ENCODE measurements around the gene ADIPOQ. TPM values are rescaled to one million over a fixed set of nuclear protein-coding genes. Genes with fewer than 3 reads are reported as not detected.

Gene ADIPOQ
- total and polyA plus RNA-seq, 2 of the 4 experiments (the other 2 are of a cell fraction): not detected

GRCh38 chr3:186895406-186895805 lies 52.9 kb downstream of the ADIPOQ start:
- H2BK20ac ChIP-seq (ENCODE audit: low read depth, low read length): no peak overlapping the region
- ChIA-PET CTCF (no interaction called here), POLR2A (ENCODE audit: unreplicated experiment) (no interaction called here)
- no peak overlapping the region for H4K5ac ChIP-seq (ENCODE audit: low read depth, low read length)
- H3K56ac ChIP-seq (ENCODE audit: extremely low read depth, insufficient read depth, low read length): no peak overlapping the region
- in situ Hi-C loops (cut with MboI; ENCODE audit: low sequenced_read_pairs) (no loop called here), intact Hi-C loops (cut with micrococcal nuclease) (no loop called here), dilution Hi-C loops (cut with HindIII; ENCODE audit: low sequenced_read_pairs, unreplicated experiment) (no loop called here)
- H2BK15ac ChIP-seq (ENCODE audit: low read depth, low read length): no peak overlapping the region
- H3K23ac ChIP-seq (ENCODE audit: low read depth, low read length): no peak overlapping the region
- no peak overlapping the region for H2AFZ ChIP-seq (replicated peaks; ENCODE audit: low read length, poor library complexity)
- no peaks in the 10 kb centered on the region for H3K9me3 ChIP-seq (ENCODE audit: control insufficient read depth, insufficient read depth, low read length)
- H3K4me2 ChIP-seq (ENCODE audit: low read depth, low read length): no peak overlapping the region
- peaks cover 1% of the 10 kb centered on the region for H3K27me3 ChIP-seq (ENCODE audit: control insufficient read depth, insufficient read depth, low read length)
- no peaks in the 10 kb centered on the region for H3K79me1 ChIP-seq (ENCODE audit: low read depth in 1 of 2, low read length in 2 of 2)
- DNase-seq (no peak), ATAC-seq (ENCODE audit: low read depth) (no peak)
- TF ChIP-seq MAFK (IDR thresholded peaks at IDR 0.05; ENCODE audit: low read depth, low read length) (no peak), NFE2L2 (IDR thresholded peaks at IDR 0.05; ENCODE audit: low read depth, low read length) (no peak), CHD1 (IDR thresholded peaks at IDR 0.05; ENCODE audit: low read depth, low read length) (no peak), USF2 (IDR thresholded peaks at IDR 0.05; ENCODE audit: low read depth, low read length) (no peak), RFX5 (IDR thresholded peaks at IDR 0.05; ENCODE audit: low read depth, low read length) (no peak), RCOR1 (IDR thresholded peaks at IDR 0.05; ENCODE audit: insufficient replicate concordance, low read length) (no peak), MAZ (IDR thresholded peaks at IDR 0.05; ENCODE audit: borderline replicate concordance, low read depth, low read length) (no peak), MXI1 (IDR thresholded peaks at IDR 0.05; ENCODE audit: borderline replicate concordance, low read depth, low read length) (no peak)
- TF ChIP-seq, protein P1, sequence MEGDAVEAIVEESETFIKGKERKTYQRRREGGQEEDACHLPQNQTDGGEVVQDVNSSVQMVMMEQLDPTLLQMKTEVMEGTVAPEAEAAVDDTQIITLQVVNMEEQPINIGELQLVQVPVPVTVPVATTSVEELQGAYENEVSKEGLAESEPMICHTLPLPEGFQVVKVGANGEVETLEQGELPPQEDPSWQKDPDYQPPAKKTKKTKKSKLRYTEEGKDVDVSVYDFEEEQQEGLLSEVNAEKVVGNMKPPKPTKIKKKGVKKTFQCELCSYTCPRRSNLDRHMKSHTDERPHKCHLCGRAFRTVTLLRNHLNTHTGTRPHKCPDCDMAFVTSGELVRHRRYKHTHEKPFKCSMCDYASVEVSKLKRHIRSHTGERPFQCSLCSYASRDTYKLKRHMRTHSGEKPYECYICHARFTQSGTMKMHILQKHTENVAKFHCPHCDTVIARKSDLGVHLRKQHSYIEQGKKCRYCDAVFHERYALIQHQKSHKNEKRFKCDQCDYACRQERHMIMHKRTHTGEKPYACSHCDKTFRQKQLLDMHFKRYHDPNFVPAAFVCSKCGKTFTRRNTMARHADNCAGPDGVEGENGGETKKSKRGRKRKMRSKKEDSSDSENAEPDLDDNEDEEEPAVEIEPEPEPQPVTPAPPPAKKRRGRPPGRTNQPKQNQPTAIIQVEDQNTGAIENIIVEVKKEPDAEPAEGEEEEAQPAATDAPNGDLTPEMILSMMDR (conservative IDR thresholded peaks at IDR 0.05; ENCODE audit: low read depth, low read length): no peak
- no TSS peak for BruUV-seq (replicated peaks)
- H3K36me3 ChIP-seq (ENCODE audit: control insufficient read depth, insufficient read depth, low read length): no peaks in the 10 kb centered on the region
- 60% methylated on average over 1 of the region's 5 CpGs; no CpG with 5 or more reads in 1 of the 2 experiments for WGBS, 2 experiments (ENCODE audit: extremely low coverage in 2 of 2, insufficient read length in 1 of 2)
- no peaks in the 10 kb centered on the region for H3K9me1 ChIP-seq (ENCODE audit: insufficient read depth, low read length)
- no peak overlapping the region for H2BK120ac ChIP-seq (ENCODE audit: low read depth, low read length)
- H3K9ac ChIP-seq (ENCODE audit: low read depth, low read length): no peak overlapping the region
- H3K4me3 ChIP-seq (ENCODE audit: insufficient read depth, low read depth, low read length): no peak overlapping the region
- no peak overlapping the region for H3K4ac ChIP-seq (ENCODE audit: low read depth, low read length)
- H2AK5ac ChIP-seq (ENCODE audit: low read depth, low read length): no peak overlapping the region
- no peaks in the 10 kb centered on the region for H3K4me1 ChIP-seq (ENCODE audit: control insufficient read depth, insufficient read depth, low read length)
- H4K20me1 ChIP-seq (ENCODE audit: insufficient read depth, low read length): no peaks in the 10 kb centered on the region
- no peak overlapping the region for H3K14ac ChIP-seq (replicated peaks; ENCODE audit: low read depth, low read length)
- no peak overlapping the region for H4K91ac ChIP-seq (ENCODE audit: insufficient read depth, low read depth, low read length)
- H3K18ac ChIP-seq (ENCODE audit: low read depth, low read length): no peak overlapping the region
- no peak overlapping the region for H2BK5ac ChIP-seq (ENCODE audit: low read depth, low read length, poor library complexity, severe bottlenecking)
- H3K27ac ChIP-seq (ENCODE audit: insufficient read depth, low read length): no peak overlapping the region
- H2AK9ac ChIP-seq (replicated peaks; ENCODE audit: low read depth, low read length, poor library complexity): no peak overlapping the region
- no peak overlapping the region for H4K8ac ChIP-seq (ENCODE audit: low read depth in 2 of 2, low read length in 2 of 2)
